Epithelial cell of proximal tubule (primary cell): Measurements from ENCODE around the gene SULT1C4. TPM values are rescaled to one million over a fixed set of nuclear protein-coding genes. Genes with fewer than 3 reads are reported as not detected.
A peak's percentile ranks its signal among the peaks of the same experiment; 100 is the strongest.

Experiments
- DNase-seq: peaks from one replicate; pipeline ENCODE4 v3.0.0-alpha.2; 2011; ENCODE audit warnings: low read depth
- H3K4me3 ChIP-seq: 2 replicates; pipeline ENCODE4 v1.5.1; 2011; ENCODE audit warnings: low read depth, mild to moderate bottlenecking, low read length
- total RNA-seq: library from RNA; depleted of rRNA; stranded (reverse); fragments of >200 nt; gene quantifications from 2 replicates; pipeline ENCODE4 v1.2.3, GENCODE V29; 2015
- TF ChIP-seq, protein P1 (sequence below): conservative IDR thresholded peaks from 2 replicates; pipeline ENCODE4 v1.5.1; 2012; ENCODE audit warnings: low read depth, mild to moderate bottlenecking, low read length

The SULT1C4 gene
- 22.9 and 50.1 TPM in 2 replicates for total RNA-seq

DNA sequence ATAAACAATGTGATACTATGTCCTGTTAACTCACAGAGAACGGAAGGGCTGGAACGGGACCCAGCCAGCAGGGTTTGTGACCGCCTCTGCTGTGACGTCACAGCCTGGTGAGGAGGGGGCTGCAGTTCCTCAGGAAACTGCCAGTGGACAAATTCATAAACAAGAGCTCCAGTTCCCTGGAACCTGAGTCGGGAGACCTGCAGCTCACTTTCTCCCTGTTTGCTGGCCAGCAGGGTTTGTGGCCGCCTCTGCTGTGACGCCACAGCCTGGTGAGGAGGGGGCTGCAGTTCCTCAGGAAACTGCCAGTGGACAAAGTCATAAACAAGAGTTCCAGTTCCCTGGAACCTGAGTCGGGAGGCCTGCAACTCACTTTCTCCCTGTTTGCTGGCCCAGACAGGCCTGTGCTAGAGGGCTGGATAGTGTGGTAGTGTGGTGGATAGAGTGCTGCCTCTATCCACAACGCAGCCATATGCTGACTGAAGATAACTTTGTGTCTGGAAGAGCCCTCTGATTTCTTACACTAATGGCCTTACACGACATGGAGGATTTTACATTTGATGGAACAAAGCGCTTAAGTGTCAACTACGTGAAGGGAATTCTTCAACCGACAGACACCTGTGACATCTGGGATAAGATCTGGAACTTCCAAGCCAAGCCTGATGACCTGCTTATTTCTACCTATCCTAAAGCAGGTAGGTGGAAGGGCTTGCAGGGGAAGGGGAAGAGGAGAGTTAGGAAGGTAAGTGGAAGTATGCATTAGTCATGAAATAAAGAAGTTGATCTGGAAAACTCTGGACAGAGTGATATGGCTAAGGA lies at the start of gene SULT1C4:
SULT1C4 (plus strand) TSS at position 140 of the 816 bp plus-strand sequence; CDS start at position 524, 384 bp downstream.
- TF ChIP-seq, protein P1, sequence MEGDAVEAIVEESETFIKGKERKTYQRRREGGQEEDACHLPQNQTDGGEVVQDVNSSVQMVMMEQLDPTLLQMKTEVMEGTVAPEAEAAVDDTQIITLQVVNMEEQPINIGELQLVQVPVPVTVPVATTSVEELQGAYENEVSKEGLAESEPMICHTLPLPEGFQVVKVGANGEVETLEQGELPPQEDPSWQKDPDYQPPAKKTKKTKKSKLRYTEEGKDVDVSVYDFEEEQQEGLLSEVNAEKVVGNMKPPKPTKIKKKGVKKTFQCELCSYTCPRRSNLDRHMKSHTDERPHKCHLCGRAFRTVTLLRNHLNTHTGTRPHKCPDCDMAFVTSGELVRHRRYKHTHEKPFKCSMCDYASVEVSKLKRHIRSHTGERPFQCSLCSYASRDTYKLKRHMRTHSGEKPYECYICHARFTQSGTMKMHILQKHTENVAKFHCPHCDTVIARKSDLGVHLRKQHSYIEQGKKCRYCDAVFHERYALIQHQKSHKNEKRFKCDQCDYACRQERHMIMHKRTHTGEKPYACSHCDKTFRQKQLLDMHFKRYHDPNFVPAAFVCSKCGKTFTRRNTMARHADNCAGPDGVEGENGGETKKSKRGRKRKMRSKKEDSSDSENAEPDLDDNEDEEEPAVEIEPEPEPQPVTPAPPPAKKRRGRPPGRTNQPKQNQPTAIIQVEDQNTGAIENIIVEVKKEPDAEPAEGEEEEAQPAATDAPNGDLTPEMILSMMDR = no peak
- no peak for DNase-seq
- peak within 1 kb of the TSS; percentile 63 for H3K4me3 ChIP-seq

DNA sequence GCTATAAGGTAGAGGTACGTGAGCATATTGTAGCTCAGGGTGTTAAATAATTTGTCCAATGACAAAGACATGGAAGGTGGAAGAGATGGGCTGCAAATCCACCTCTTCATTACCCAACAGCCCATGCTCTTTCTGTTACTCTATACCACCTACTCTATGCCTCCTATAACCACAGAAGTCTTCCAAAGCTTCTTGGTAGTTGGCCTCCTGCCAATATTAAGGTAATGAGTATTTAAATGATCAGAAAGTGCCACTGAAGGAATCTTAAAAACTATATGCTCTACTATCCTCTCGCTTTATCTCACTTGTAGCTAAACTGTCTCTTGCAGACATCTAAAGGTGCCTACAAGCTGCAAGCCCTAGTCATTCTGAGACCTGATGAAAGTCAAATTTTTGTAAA lies 48.0 kb upstream of the SULT1C4 start:
- no peak for DNase-seq
- TF ChIP-seq, protein P1 = no peak
- no peak overlapping the region for H3K4me3 ChIP-seq

DNA sequence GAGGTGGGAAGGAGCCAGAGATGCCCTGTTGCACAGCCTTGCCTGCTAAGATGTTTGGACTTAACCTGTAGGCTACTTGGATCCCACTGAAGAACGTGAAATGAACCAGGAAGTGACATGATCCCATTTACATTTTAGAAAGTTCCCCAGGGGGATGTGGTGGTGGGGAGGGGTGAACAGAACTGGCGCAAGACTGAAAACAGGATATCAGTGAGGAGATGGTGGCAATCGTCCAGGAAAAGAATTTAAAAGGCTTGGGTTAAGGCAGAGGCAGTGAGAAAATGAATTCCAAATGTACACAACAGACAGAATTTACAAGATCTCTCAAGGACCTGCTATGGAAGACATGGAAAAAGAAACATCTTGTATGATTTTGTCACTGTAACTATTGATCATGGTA lies 46.8 kb upstream of the SULT1C4 start:
- TF ChIP-seq, protein P1 = no peak
- DNase-seq = no peak

DNA sequence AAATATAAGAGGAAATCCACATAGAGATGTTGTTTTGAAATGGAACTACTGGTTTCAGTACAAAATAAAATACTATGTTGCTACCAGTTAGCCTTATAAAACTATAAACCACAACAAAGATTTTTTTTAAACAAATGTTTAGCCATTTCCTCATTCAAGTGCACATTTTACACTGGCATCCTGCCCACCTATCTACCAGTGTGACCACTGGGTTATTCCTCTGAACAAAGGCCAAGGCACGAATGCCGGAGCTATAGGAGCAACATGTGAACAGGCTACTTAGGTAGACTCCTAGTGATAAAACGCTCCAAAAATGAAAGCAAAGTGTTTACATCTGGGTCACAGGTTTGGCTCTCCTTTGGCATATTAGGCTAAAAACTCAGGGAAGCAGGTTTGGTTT lies 31.8 kb upstream of the SULT1C4 start:
- DNase-seq = no peak
- TF ChIP-seq, protein P1 = no peak
- no peak overlapping the region for H3K4me3 ChIP-seq

More for the DNA sequence above, 46.8 kb upstream of the SULT1C4 start:
- no peak overlapping the region for H3K4me3 ChIP-seq

DNA sequence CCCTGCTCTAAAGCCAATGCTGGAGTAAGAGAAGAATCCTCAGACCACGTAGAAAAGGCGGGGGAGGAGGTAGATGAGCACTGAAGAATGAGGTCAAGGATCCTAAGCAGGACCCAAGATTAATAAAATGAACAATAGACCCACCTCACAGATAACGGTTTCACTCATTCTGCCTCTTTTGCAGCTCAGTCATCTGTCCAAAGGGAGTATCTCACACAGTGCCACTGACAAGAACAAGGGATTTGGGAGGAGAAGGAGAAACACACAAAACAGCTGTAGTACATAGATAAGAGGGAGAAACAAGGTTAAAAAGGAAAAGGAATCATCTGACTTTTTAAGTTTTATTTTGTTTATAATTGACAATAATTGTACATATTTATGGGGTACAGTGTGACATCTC lies 30.9 kb upstream of the SULT1C4 start:
- TF ChIP-seq, protein P1 = no peak
- no peak overlapping the region for H3K4me3 ChIP-seq
- DNase-seq = no peak

DNA sequence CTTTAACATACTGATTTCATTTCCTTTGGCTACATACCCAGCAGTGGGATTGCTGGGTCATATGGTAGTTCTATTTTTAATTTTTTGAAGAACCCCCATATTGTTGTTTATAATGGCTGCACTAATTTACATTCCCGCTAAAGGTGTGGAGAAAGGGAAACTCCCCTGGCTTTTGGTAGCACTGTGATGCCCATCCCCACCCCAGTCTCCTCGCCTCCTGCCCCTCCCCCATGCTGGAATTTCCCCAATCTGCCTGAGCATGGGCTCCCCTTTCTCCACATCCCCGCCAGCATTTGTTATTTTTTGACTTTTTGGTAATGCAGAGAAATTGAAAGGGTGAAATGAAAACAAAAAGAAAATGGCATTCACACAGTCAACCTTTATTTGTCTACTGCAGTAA lies 30.0 kb upstream of the SULT1C4 start:
- no peak overlapping the region for H3K4me3 ChIP-seq
- no peak for DNase-seq
- TF ChIP-seq, protein P1 = no peak

DNA sequence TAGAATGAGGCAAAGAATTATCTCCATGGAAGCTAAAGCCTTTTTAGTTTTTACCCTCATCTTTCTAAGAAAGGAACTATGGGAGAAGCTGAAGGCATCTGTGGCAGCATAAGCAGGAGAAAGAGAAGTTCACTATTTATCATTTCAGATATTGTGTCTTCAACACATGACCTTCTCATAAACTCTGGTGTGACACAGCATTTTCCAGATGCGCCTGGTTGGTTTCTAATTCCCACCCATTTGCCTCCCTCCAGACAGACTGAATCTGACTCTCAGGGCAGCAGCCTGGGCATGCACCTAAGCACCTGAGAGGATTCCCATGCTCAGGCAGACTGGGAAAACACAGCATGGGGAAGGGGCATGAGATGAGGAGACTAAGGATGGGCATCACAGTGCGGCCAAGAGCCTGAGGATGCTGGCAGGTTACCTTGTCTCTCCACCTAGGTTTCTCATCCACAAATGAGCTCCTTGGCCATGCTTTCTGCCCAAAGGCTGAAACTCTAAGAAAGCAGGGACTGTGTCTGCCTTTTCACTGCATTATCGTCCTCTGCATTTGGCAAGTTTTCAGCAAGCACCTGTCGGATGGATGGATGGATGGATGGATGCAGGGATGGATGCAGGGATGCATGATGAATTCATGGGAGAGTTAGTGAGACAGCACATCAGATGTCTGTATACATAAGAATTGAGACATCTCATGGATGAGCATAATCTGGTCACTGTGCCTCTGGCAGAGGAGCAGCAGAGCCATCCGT lies 28.8 kb upstream of the SULT1C4 start:
- H3K4me3 ChIP-seq = no peak overlapping the region
- no peak for DNase-seq
- TF ChIP-seq, protein P1 = no peak
